ENCODE results near the gene PXDN.

PXDN gene

DNA sequence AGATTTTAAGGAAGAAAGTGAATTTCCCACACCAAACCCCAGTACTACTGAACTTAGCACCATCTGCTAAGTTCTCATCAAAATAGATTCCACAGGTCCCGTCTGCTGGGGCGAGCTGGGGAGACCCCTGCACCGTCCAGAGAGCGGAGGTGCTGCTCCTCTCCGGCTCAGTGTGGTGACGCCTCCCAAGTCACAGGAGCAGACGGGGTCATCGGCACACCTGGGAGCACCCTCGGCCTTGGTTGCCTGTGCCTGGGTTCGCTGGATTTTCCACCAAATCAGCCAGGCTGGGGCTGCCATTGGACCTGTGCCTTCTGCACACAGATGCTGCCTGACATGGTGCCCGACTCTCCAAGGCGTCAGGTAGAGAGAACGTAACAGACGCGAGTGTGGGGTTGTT lies 141.3 kb downstream of the PXDN start:
- no peak overlapping the region for H3K27ac ChIP-seq
- TF ChIP-seq, protein P1, sequence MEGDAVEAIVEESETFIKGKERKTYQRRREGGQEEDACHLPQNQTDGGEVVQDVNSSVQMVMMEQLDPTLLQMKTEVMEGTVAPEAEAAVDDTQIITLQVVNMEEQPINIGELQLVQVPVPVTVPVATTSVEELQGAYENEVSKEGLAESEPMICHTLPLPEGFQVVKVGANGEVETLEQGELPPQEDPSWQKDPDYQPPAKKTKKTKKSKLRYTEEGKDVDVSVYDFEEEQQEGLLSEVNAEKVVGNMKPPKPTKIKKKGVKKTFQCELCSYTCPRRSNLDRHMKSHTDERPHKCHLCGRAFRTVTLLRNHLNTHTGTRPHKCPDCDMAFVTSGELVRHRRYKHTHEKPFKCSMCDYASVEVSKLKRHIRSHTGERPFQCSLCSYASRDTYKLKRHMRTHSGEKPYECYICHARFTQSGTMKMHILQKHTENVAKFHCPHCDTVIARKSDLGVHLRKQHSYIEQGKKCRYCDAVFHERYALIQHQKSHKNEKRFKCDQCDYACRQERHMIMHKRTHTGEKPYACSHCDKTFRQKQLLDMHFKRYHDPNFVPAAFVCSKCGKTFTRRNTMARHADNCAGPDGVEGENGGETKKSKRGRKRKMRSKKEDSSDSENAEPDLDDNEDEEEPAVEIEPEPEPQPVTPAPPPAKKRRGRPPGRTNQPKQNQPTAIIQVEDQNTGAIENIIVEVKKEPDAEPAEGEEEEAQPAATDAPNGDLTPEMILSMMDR (conservative IDR thresholded peaks at IDR 0.05) = no peak

GRCh38 chr2:1602278-1603010 lies 141.9 kb downstream of the PXDN start:
- peak overlapping the region; percentile 31; the same call in 1 of the 2 replicates for H3K27ac ChIP-seq
- TF ChIP-seq, protein P1 (conservative IDR thresholded peaks at IDR 0.05) = no peak

DNA sequence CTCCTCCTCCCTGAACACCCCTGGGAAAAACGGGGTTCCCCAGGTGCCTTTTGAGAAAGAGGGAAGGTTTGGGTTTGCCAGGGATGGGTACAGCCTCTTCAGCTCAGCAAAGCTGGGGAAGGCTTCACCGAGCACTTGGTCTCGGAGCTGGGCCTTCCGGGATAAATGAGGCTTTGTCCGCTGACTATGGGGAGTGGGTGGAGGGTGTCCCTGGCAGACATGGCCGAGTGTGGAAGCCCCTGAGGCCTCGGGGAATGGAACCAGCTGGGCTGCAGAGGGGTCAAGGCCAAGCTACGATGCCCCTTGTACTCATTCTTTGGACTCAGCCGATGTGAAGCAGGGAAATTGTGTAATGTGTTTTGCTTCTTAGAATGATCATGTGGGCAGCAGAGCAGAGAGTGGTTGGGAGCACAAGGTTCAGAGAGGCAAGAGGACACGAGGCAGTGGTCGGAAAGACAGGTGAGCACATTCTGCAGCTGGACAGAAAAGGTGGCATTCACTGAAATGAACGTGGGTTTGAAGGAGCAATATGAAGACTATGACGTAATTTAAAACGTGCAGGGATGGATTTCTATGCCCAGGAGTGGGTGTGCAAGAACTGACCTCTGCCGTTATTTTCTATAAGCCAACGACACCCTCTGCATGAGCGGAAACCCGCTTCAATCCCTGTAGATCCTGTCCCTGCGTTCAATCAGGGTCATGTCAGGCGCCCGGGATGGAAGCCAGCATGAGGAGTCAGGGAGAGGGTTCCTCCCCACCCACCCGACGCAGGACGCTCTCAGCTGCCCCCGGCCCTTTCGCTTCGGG lies 142.6 kb downstream of the PXDN start:
- peak overlapping the region; percentile 31; the same call in 1 of the 2 replicates for H3K27ac ChIP-seq
- TF ChIP-seq, protein P1 (conservative IDR thresholded peaks at IDR 0.05) = no peak

DNA sequence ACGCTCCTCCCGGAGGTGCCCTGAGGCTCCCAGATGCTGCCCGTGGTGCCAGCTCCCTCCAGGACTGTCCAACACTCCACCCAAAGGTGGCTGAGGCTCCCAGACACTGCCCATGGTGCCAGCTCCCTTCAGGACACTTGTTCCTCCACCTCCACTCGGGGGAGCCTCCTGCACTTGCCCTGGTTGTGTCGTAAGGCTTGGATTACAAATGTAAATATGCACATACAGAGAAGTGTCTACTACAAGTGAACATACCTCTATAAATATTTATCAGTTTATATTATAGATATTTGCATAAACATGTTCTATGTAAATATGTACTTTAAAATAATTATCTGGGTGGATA lies 143.3 kb downstream of the PXDN start:
- peak overlapping the region; percentile 31; the same call in 1 of the 2 replicates for H3K27ac ChIP-seq
- TF ChIP-seq, protein P1 (conservative IDR thresholded peaks at IDR 0.05) = peak; percentile 35

- TF ChIP-seq, protein P1 (conservative IDR thresholded peaks at IDR 0.05) = no peak
- H3K27ac ChIP-seq = no peak overlapping the region
Measured at GRCh38 chr2:1600191-1601066, 143.9 kb downstream of the PXDN start.

DNA sequence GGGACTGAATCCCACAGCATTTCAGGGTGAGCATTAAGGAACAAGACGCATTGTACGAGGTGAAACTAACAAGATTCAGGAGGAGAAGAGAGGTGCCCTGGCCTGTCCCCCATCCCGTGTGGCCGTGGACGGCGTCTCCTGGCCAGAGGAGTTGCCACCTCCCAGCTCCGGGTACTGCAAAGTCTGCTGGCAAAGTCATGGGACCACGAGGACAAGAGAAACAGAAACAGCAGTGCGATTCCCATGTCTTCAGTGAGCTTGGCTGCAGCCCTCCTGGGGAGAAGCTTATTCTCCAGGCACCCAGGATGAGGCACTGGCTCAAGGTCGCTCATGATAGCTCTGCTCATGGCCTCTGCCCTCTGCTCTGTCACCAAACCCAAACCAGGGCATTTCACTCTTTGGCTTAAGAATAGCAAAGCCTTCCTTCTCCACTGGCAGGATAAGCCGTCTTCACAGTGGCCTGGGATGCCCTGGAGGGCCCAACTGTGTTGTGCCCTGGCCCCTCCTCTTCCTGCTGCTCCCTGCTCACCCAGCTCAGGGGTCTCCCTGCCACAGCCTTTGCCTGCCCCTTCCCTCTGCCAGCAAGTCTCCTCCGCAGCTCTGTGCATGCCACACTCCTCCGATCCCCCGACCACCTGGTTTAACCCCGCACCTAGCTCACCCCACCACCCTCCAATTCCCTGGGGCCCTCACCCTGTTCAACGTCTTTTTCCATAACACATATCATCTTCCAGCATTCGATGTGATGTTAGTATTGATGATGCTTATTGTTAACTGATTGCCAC lies 144.8 kb downstream of the PXDN start:
- TF ChIP-seq, protein P1 (conservative IDR thresholded peaks at IDR 0.05) = no peak
- no peak overlapping the region for H3K27ac ChIP-seq

Data from VCaP (cell line).